ENCODE data around the gene IGFBP4. TPM values are rescaled to one million over a fixed set of nuclear protein-coding genes. Genes with fewer than 3 reads are reported as not detected.

The IGFBP4 gene
- total RNA-seq, 2 donors from 2014 or later, result 8.4 to 85.1 TPM

- peaks cover 0 to 3% of the 10 kb centered on the region in 2 donors for H3K36me3 Mint-ChIP-seq
- H3K9me3 Mint-ChIP-seq, result no peaks in the 10 kb centered on the region
- H3K27ac Mint-ChIP-seq, result no peak overlapping the region
- ATAC-seq, result no peak
- DNase-seq (ENCODE audit: low spot score in 2 of 2), result no peak
Measured at GRCh38 chr17:40447806-40448205, 4.6 kb downstream of the IGFBP4 start.

GRCh38 chr17:40448213-40448638 is 5.0 kb downstream of the IGFBP4 start:
- DNase-seq (ENCODE audit: low spot score in 2 of 2), result no peak
- Mint-ChIP-seq H3K9me3 (no peaks in the 10 kb centered on the region), H3K36me3 (peaks cover 0 to 6% of the 10 kb centered on the region in 2 donors), H3K27ac (no peak overlapping the region)
- ATAC-seq, result no peak

- Mint-ChIP-seq H3K27ac (no peak overlapping the region), H3K36me3 (peaks cover 0 to 6% of the 10 kb centered on the region in 2 donors), H3K9me3 (no peaks in the 10 kb centered on the region)
- no peak for DNase-seq (ENCODE audit: low spot score in 2 of 2)
- ATAC-seq, result no peak
Measured at GRCh38 chr17:40448639-40449261, 5.5 kb downstream of the IGFBP4 start.

- H3K27ac Mint-ChIP-seq, result no peak overlapping the region
- ATAC-seq (no peak), DNase-seq (ENCODE audit: low spot score in 2 of 2) (peak in 1 of 2 donors; percentile 27)
- H3K36me3 Mint-ChIP-seq, result peaks cover 0 to 11% of the 10 kb centered on the region in 2 donors
- H3K9me3 Mint-ChIP-seq, result no peaks in the 10 kb centered on the region
Measured at GRCh38 chr17:40450175-40450574, 6.9 kb downstream of the IGFBP4 start.

- H3K9me3 Mint-ChIP-seq, result no peaks in the 10 kb centered on the region
- ATAC-seq (no peak), DNase-seq (ENCODE audit: low spot score in 2 of 2) (no peak)
- H3K27ac Mint-ChIP-seq, result no peak overlapping the region
- peaks cover 0 to 17% of the 10 kb centered on the region in 2 donors for H3K36me3 Mint-ChIP-seq
Measured at GRCh38 chr17:40451420-40451819, 8.2 kb downstream of the IGFBP4 start.

- ATAC-seq, result peak; percentile 35 to 60
- Mint-ChIP-seq H3K27ac (peak overlapping the region; percentile 16 to 62), H3K36me3 (peaks cover 0 to 17% of the 10 kb centered on the region in 2 donors), H3K9me3 (no peaks in the 10 kb centered on the region)
- no peak for DNase-seq (ENCODE audit: low spot score in 2 of 2)
Measured at GRCh38 chr17:40452216-40452787, 9.1 kb downstream of the IGFBP4 start.

- Mint-ChIP-seq H3K9me3 (no peaks in the 10 kb centered on the region), H3K27ac (no peak overlapping the region), H3K36me3 (peaks cover 0 to 17% of the 10 kb centered on the region in 2 donors)
- DNase-seq (ENCODE audit: low spot score in 2 of 2) (no peak), ATAC-seq (no peak)
Measured at GRCh38 chr17:40452921-40453378, 9.7 kb downstream of the IGFBP4 start.

GRCh38 chr17:40453881-40454612 is 10.8 kb downstream of the IGFBP4 start:
- H3K27ac Mint-ChIP-seq, result peak overlapping the region in 1 of 2 donors; percentile 86

GRCh38 chr17:40454613-40454995 is 11.4 kb downstream of the IGFBP4 start:
- DNase-seq (ENCODE audit: low spot score in 2 of 2) (no peak), ATAC-seq (no peak)
- H3K36me3 Mint-ChIP-seq, result peaks cover 0 to 17% of the 10 kb centered on the region in 2 donors
- no peaks in the 10 kb centered on the region for H3K9me3 Mint-ChIP-seq
- H3K27ac Mint-ChIP-seq, result no peak overlapping the region

More at GRCh38 chr17:40453881-40454612, 10.8 kb downstream of the IGFBP4 start:
- ATAC-seq, result no peak
- DNase-seq (ENCODE audit: low spot score in 2 of 2), result no peak
- peaks cover 0 to 17% of the 10 kb centered on the region in 2 donors for H3K36me3 Mint-ChIP-seq
- H3K9me3 Mint-ChIP-seq, result no peaks in the 10 kb centered on the region

GRCh38 chr17:40456396-40456951 is 13.2 kb downstream of the IGFBP4 start:
- peak overlapping the region in 1 of 2 donors; percentile 10 for H3K27ac Mint-ChIP-seq
- no peaks in the 10 kb centered on the region for H3K9me3 Mint-ChIP-seq
- H3K36me3 Mint-ChIP-seq, result peaks cover 0 to 17% of the 10 kb centered on the region in 2 donors
- no peak for ATAC-seq
- no peak for DNase-seq (ENCODE audit: low spot score in 2 of 2)

GRCh38 chr17:40457369-40457768 is 14.1 kb downstream of the IGFBP4 start:
- no peak for DNase-seq (ENCODE audit: low spot score in 2 of 2)
- no peak for ATAC-seq
- H3K36me3 Mint-ChIP-seq, result peaks cover 0 to 17% of the 10 kb centered on the region in 2 donors
- no peak overlapping the region for H3K27ac Mint-ChIP-seq
- no peaks in the 10 kb centered on the region for H3K9me3 Mint-ChIP-seq

- DNase-seq (ENCODE audit: low spot score in 2 of 2) (no peak), ATAC-seq (no peak)
- H3K27ac Mint-ChIP-seq, result no peak overlapping the region
- H3K9me3 Mint-ChIP-seq, result no peaks in the 10 kb centered on the region
- H3K36me3 Mint-ChIP-seq, result peaks cover 0 to 11% of the 10 kb centered on the region in 2 donors
Measured at GRCh38 chr17:40457964-40458791, 14.9 kb downstream of the IGFBP4 start.

- Mint-ChIP-seq H3K36me3 (peaks cover 0 to 9% of the 10 kb centered on the region in 2 donors), H3K27ac (no peak overlapping the region), H3K9me3 (no peaks in the 10 kb centered on the region)
- no peak for ATAC-seq
- DNase-seq (ENCODE audit: low spot score in 2 of 2), result no peak
Measured at GRCh38 chr17:40458851-40459482, 15.7 kb downstream of the IGFBP4 start.

GRCh38 chr17:40459636-40460603 is 16.7 kb downstream of the IGFBP4 start:
- no peak for ATAC-seq
- Mint-ChIP-seq H3K9me3 (no peaks in the 10 kb centered on the region), H3K36me3 (peaks cover 0 to 6% of the 10 kb centered on the region in 2 donors), H3K27ac (no peak overlapping the region)
- no peak for DNase-seq (ENCODE audit: low spot score in 2 of 2)

- Mint-ChIP-seq H3K27ac (peak overlapping the region in 1 of 2 donors; percentile 22), H3K9me3 (no peaks in the 10 kb centered on the region), H3K36me3 (peaks cover 0 to 6% of the 10 kb centered on the region in 2 donors)
- no peak for DNase-seq (ENCODE audit: low spot score in 2 of 2)
- ATAC-seq, result no peak
Measured at GRCh38 chr17:40460604-40460967, 17.3 kb downstream of the IGFBP4 start.

Data from activated naive CD4-positive, alpha-beta T cell treated with anti-CD3 and anti-CD28 coated beads, Interleukin-2, amount 50 U/mL, for 72 hours (primary cell).